Epidermal melanocyte (primary cell): Measurements from ENCODE around the gene GUF1.

Experiments
- DNase-seq: peaks from one replicate; pipeline ENCODE4 v3.0.0; 2011; ENCODE audit warnings: low spot score; ENCODE audit not compliant: insufficient read length

Gene GUF1, protein sequence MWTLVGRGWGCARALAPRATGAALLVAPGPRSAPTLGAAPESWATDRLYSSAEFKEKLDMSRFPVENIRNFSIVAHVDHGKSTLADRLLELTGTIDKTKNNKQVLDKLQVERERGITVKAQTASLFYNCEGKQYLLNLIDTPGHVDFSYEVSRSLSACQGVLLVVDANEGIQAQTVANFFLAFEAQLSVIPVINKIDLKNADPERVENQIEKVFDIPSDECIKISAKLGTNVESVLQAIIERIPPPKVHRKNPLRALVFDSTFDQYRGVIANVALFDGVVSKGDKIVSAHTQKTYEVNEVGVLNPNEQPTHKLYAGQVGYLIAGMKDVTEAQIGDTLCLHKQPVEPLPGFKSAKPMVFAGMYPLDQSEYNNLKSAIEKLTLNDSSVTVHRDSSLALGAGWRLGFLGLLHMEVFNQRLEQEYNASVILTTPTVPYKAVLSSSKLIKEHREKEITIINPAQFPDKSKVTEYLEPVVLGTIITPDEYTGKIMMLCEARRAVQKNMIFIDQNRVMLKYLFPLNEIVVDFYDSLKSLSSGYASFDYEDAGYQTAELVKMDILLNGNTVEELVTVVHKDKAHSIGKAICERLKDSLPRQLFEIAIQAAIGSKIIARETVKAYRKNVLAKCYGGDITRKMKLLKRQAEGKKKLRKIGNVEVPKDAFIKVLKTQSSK

DNA sequence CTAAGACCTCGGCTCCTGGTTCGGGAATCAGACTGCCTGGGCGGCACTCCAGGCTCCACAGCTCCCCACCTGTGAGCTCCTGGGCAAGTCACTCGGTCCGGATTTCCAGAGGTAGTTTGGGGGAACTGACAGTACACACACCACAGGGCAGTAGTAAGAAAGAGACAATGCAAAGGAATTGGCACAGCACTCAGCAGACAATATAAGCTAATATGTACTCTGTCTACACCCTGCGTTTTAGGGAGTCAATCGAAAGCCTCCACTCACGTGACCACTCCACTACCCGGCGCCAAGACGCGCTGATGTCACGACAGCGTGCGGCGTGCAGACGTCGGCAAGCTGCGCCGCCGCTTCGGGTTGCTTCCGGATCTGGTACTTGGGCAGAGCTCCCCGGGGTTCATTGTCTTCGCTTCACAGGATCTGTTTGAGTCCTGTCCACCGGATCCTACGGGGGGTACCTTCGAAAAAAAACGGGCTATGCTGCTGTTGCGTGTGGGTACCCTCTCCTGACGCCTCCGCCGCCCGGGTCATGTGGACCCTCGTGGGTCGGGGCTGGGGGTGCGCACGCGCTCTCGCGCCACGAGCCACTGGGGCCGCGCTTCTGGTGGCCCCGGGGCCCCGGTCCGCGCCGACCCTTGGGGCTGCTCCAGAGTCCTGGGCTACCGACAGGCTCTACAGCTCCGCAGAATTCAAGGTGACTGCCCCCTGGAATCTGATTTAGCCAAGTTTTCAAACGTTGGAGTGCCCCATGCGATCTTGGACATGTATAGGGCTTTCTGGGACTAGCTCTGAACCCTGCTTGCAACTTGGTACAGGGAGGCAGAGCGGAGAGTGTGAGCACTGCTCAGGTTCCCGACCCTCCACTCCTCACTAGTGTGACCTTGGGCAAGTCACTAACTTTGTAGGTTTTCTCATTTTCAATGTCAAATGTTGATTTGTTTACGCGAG lies at the start of gene GUF1:
Gene GUF1, plus strand, starts transcription at position 327 of the 948 bp plus-strand sequence. Its CDS starts 203 bp downstream, at position 530.
- peak; percentile 52 for DNase-seq

DNA sequence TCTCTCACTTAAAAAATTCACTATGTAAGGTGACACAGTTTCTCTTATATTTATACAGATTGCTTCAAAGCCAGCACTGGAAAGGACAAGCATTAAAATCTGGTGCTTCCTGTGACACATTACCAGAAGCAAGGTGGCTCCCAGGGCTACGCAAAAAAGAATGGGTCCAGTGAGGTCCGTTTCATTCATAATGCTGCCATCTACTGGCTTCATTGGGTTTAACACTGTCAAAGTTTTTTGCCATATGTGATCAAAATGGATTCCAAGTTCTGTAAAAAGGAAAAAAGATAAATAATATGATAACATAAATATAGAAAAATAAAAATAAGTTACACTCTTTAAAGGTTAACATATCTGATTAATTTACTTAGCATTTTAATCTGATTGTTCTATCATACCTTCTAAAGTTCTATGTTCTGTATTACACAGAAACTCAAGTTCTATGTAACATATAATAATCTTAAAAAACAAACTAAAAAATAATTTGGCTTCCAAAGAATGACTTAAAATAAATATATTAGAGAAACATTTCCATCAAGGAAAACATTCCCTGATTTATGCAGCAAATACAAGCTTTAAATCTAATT lies 48.8 kb upstream of the GUF1 start:
- DNase-seq, result peak; percentile 26

DNA sequence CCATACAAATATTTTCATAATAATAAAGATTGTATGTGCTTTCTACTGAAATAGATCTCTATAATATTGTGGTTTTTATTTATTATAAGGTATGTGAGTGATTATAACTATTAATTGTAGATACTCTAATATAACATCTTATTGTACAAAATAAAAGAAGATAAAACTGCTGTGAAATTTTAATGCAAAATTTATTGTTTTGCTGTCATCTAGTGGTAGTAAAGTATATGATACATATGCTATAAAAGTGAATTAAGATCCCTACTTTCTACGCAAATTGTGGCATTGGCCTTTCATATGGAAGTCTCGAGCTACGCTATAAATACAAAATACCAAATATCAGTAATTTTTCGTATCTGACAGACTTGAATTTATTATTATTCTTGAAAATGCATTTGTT lies 46.1 kb upstream of the GUF1 start:
- DNase-seq, result no peak

DNA sequence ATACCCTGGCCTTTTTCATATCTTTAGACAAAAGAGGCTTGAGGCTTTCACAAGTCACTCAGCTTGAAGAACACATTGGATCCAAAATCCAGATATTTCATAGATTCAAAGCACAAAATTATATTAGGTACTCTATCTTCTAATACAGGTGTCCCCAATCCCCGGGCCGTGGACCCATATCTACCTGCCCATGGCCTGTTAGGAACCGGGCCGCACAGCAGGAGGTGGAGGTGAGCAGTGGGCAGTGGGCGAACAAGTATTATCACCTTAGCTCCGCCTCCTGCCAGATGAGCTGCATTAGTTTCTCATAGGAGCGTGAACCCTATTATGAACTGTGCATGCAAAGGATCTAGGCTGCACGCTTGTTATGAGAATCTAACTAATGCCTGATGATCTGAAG lies 45.5 kb upstream of the GUF1 start:
- DNase-seq, result no peak

DNA sequence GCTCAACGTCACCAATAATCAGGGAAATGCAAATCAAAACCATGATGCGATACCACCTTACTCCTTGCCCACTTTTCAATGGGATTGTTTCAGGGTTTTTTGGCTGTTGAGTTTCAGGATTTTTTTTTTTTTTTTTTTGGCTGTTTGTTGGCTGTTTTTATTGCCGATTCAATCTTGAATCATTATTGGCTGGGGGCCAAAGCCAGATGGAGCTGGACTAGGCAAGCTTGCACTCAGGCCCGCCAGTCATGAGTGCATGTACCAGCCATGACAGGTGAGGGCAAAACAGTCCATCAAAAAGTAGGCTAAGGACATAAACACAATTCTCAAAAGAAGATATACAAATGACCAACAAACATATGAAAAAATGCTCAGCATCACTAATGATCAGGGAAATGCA lies 40.1 kb upstream of the GUF1 start:
- DNase-seq, result no peak

DNA sequence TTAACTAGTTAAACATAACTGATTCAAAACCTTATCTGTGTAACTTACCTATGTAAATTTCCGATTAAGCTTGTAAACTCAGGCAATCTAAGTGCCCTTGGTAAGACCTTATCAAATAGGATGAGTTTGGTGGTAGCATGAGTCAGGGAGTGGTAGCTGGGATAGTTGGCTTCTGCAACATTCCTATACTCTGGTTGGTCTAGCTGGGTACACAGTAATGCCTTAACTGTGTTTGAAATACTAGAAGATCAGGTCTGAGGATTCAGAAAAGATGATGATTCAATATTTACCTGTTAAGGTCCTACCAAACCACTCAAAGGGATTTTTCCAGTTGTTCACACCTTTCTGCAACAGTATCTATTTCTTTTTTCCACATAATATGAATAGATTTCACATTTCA lies 32.1 kb upstream of the GUF1 start:
- no peak for DNase-seq

DNA sequence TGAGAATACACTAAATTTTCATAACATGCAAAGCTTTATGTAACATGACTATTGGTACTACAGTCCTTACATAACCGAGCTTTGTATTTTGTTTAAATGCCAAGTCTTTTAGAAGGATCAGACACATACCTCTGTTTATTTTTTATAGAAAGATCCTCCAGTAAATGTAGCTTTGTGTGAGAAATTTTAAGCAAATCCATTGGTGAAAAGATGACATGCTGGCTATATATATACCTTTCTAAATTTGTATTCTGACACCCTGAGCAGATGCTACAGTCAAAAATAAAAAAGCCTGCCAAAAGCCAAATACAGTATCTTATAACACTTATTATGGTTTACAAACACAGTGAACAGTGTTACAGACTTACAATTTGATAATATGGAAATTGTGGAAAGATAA lies 26.8 kb upstream of the GUF1 start, which contains the start of gene YIPF7:
Gene YIPF7, minus strand, starts transcription at position 201 of the 400 bp plus-strand sequence. CDS start 1,525 bp downstream, outside the sequence.
- no peak for DNase-seq

DNA sequence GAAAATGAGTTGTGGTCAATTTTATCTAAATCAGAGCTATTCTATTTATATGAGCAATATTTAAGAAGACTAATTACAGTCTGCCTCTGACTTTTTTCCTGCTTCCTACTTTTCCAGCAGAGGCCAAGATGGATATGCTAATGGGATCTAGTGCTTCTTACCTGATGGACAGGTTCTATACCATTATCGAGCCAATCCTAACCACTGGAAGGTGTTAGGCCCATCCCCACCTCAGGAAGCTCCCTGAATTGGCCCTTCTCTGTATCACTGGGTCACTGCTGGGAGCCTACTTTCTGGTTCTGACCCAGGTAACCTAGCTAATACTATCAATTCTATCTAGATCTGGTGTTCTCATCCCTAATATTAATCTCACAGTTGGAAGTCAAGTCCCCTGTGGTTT lies 26.2 kb upstream of the GUF1 start:
- DNase-seq, result no peak

DNA sequence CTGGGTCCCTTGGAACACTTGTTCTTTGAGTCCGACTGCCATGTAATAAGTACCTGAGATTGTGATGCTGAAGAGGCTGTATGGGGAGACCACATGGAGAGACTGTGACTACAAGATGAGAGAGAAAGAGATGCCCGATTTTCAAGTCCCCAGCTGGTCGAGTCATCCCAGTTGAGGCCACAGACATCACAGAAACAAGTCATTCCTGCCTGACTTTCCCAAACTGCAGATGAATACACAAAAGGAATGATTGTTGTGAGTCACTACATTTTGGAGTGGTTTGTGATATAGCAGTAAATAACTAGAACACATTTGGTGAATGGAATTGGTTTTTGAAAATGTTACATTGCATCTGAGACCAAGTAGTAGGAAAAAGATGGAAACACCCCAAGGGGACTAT lies 17.8 kb upstream of the GUF1 start:
- no peak for DNase-seq

DNA sequence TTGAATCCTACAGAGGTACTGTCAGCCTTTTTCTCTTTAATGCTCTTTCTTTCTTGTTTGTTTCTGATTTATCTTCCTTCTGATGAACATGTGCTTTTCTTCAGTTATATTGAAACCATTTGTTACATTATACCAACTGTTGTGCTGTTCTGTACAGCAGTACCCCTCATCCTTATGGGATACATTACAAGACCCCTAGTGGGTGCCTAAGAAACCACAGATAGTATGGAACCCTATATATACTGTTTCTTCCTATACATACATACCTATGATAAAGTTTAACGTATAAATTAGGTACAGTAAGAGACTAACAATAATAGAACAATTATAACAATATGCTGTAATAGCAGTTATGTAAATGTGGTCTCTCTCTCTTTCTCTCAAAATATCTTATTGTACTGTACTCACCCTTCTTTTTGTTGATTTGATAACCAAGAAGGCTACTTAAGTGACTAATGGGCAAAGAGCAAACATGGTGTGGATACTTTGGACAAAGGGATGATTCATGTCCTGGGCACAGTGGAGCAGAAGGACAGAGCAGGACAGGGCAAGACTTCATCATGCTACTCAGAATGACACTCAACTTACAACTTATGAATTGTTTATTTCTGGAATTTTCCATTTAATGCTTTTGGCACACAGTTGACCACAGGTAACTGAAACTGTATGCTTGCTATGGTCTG lies 16.1 kb upstream of the GUF1 start:
- DNase-seq, result no peak

DNA sequence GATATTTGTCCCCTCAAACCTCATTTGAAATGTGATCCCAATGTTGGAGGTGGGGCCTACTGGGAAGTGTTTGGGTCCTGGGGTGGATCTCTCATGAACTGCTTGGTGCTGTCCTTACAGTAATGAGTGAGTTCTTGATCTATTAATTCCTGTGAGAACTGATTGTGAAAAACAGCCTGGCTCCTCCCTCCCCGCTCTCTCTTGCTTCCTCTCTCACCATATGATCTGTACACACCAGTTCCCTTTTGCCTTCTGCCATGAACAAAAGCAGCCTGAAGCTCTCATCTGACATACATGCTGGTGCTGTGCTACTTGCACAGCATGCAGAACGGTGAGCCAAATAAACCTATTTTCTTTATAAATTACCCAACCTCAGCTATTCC lies 15.6 kb upstream of the GUF1 start:
- no peak for DNase-seq

DNA sequence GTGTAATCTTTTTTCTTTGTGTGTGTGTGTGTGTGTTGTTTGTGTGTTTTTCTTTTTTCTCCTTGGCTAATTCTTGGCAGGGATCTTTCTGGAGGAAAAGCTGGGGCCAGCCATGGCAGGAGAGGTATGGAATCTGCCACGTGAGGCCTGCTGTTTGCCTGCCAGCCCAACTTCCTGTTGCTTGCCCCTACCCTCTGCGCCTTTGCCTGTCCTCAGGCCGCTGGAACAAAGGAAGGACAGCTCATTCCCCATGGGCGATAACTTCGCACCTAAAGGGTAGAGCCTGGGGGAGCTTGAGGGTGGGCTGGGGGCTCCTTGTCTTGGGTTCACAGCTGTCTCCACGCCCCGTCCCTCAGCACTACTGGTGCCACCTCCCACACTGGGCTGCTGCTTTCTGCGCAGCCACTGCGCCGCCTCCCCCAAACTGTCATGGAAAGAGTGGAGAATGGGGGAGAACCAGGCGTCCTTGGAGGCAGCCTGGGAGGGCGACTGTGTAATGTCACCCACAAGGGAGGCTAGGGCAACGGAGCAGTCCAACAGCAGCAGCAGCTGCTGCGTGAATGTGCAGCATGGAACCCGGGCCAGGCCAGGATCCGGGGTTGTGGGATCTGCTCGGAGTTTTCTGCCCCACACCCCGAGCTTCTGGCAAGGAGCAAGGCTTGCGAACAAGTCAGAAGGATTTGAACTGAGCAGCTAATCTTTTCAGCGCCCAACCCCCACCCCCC lies 14.5 kb upstream of the GUF1 start:
- DNase-seq, result no peak

DNA sequence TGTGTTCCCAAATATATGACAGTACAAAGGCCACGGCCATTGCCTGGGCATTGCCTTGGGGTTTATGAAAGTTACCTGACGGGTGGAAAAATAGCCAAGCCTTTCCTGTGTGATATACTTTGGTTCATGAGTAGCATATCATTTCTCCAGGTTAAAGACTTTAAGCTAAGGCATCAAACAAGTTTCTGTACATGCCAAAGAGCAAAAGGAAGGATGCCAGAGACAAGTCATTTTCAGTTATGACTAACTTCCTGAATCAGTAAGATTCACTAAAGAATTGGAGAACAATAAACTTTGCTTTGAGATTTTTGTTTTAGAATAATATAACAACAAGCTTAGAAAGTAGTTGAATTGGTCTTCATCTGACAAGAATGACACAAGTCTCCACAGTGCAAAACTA lies 9.7 kb upstream of the GUF1 start:
- no peak for DNase-seq

DNA sequence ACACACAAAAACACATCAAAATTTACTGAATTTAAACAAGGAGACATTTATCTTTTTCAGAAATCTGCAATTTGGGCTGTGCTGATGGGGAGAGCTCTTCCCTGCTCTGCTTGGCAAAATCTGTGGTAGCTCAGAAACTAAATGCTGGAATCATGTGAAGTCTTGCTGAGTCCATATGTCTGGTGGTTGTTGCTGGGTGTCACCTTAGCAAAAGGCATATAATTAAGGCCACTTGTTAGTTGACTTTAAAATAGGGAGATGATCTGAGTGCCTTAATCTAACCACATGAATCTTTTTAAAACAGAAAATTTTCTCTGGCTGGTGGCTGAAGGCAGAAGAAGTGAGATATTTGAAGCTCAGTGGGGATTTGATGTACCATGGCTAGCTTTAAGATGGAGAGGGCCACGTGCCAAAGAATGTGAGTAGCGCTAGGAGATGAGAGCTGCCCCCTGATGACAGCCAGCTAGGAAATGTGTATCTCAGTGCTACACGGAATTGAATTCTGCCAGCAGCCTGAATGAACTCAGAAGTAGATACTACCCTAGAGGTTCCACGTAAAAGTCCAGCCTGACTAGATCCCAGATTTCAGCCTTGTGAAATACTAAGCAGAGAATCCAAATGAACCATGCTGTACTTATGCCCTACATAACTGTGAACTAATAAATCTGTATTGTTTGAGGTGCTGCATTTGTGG lies 7.6 kb upstream of the GUF1 start:
- DNase-seq, result no peak

DNA sequence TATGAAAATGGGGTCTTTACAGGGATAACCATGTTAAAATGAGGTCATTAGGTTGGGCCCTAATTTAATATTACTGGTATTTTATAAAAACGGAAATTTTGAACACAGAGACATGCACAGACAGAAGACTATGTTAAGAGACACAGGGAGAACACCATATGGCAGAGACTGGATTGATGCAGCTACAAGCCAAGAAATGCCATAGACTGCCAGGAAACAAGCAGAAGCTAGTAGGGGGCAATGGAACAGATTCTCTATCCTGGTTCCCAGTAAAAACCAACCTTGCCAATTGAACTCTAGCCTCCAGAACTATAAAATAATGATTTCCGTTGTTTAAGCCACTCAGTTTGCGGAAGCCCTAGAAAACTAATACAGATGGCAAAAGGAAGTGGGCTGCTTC lies 6.6 kb upstream of the GUF1 start:
- DNase-seq, result no peak

DNA sequence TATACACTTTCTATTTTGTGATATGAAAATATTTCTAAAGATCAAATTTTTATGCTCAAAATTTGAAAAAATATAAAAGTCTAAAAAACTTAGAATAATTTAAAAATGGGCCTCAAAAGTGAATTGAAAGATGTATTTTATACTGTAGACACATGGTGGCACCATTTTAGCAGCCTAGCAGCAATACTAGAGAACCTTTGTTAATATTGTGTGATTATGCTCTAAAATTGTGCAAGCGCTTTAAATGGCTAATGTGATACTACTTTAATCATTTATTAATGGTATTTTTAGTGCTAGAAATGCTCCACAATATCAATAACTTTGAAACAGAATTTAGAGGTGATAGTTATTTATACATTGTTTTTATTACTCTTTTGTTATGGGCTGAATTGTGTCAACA lies 3.7 kb upstream of the GUF1 start:
- DNase-seq, result no peak

DNA sequence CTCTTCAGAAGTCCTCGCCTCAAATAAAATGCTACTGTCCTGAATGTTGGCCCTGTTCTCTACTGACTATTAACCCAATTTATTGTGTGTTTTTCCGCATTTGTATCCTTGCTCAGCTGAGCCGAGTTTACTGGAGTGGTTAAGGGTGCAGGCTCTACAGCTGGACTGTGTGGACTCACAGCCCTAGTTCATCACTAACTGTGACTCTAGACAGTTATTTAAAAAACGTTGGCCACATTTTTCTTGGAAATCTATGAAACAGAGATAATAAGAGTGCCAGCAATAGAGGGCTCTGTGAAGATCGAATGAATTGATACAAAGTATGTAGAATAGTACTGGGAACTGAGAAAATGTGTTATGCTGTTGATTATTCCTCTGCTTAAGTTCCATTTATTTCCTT lies 2.9 kb upstream of the GUF1 start:
- no peak for DNase-seq

DNA sequence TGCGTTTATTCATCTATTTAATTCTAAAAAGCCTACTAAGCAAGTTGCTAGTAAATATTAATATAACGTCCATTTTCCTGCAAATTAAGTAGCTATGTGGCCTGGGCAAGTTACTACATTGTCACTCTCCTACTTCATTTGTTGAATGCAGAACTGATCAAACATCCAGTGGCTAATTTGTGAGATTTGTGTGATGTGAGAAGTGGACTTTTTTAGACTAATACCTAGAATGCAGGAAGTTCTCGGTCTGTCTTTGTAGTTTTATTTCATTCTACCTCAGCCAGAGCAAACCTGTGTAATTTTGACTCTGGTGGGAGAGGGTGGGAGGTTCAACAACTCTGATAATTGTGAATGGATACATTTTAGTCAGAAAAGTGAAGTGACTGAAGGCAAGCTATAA lies 840 bp downstream of the GUF1 start:
- no peak for DNase-seq

DNA sequence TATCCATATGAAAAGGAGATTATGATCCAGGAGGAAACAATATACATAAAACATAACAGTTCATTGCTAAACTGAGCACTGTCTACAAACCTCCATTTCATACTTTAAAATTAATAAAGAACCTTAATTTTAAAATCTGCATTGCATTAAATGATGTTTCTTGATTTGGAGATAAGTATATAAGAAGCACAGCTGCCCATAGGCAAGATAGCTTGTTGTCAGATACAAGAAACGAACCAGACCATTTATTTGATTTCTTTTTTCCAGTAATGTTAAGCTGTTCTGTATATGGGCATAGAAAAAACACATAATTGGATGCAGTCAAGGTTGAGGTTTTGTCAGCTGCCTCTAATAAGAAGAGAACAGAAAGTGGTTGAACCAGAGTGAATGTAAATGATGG lies 6.4 kb downstream of the GUF1 start:
- DNase-seq, result no peak

DNA sequence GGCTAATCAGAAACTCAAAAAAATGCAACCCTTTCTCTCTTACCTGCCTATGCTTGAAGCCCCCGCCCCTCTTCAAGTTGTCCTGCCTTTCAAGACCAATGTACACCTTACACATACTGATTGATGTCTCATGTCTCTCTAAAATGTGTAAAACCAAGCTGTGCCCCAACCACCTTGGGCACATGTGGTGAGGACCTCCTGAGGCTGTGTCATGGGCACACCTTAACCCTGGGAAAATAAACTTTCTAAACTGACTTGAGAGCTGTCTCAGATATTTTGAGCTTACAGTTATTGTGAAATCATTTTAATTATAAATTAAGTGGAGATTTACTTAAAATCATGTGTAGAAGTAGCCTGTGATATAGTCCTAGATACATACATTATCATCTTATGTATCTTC lies 22.2 kb downstream of the GUF1 start:
- no peak for DNase-seq
